DOHH2 (cell line): Measurements from ENCODE around the gene COX11.
A peak's percentile ranks its signal among the peaks of the same experiment; 100 is the strongest.

Experiments
- CTCF ChIP-seq: fragments of 200-600 bp; sonication (generic); IDR thresholded peaks from one replicate; pipeline ENCODE4 v1.5.1; 2014; ENCODE audit warnings: antibody characterized with exemption, mild to moderate bottlenecking, low read depth, low read length; ENCODE audit not compliant: poor library complexity, severe bottlenecking
- EZH2phosphoT487 ChIP-seq: fragments of 200-600 bp; sonication (generic); IDR thresholded peaks from 2 replicates; pipeline ENCODE4 v1.6.1; 2017; ENCODE audit warnings: borderline replicate concordance, mild to moderate bottlenecking, antibody characterized with exemption, low read length, moderate library complexity, mixed read lengths

GRCh38 chr17:54968262-54968987 lies at the start of gene COX11, which contains the start of gene STXBP4:
- TF ChIP-seq CTCF (peak; percentile 52), EZH2phosphoT487 (no peak)
